Retina (tissue), 1 donor: ENCODE measurements around the gene FGFR2.
"Not testable (repeated sequence)": the region's sequence is repeated elsewhere in the genome, so short reads cannot be mapped to it uniquely, and the experiment has no call there.

Experiments
- DNase-seq: peaks from one replicate; pipeline ENCODE4 v3.0.0-alpha.2; 2016

FGFR2 gene

DNA sequence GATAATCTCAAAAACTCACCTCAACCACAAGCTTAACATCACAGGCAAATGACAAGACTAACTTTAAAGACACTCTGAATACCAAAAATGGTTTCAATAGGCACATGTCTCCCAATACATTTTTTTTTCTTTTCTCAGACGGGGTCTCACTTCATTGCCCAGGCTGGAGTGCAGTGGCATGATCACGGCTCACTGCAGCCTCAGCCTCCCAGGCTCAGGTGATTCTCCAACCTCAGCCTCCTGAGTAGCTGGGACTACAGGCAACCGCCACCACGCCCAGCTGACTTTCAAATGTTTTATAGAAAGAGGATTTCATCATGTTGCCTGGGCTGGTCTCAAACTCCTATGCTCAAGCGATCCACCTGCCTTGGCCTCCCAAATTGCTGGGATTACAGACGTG, 77.7 kb downstream of the FGFR2 start:
- not testable (repeated sequence) for DNase-seq

DNA sequence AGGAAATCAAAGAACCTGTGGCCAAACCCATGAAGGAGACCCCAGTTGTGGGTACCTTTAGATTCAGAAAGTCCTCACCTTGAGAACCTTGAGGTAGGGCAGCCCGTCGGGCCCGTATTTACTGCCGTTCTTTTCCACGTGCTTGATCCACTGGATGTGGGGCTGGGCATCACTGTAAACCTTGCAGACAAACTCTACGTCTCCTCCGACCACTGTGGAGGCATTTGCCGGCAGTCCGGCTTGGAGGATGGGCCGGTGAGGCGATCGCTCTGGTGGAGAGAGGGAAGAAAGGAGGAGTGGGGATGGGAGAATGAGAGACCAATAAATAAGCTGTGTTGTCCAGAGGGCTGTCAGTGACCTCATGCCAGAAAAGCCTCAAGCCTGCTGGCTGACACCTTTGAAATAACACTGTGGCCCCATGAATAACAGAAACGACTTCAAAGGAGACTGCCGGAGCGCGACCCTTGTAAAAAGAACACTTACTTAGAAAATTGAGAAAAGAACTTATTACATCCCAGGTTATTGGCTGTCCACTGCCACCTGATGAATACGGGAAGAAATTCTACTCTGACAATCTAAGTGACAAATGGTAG, 78.2 kb downstream of the FGFR2 start:
- DNase-seq, result no peak

DNA sequence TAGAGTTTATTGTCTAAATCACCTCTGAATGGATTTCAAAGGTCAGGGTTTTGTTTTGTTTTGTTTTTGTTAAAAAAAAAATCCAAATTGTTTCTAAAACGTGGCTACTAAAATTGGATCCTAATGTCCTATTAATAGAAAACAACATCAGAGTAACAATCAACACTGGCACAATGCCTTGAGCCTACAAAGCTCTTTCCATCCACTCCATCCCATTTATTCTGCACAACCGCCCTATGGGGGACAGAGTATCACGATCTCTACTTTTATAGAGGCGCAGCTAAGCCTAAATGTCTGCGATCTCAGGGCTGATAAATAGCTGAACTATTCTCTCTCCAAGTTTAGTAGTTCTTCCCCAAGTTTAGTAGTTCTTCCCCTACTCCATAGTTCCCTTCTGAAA, 78.8 kb downstream of the FGFR2 start:
- no peak for DNase-seq

DNA sequence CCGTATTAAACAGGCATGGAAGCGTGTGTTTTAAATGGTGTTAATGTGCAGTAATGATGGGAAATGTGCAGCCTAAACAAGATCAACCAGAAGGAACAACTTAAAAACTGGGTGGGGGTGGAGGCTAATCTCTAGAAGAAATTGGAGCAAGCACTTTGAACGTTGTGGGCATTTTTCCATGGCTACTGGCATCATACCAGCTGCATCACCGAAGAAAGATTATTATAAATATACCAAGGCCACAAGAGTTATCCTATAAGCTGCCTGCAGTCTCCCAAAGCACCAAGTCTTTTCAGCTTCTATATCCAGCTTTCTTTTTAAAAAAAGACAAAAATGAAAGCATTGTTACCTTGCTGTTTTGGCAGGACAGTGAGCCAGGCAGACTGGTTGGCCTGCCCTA, 79.9 kb downstream of the FGFR2 start:
- no peak for DNase-seq

DNA sequence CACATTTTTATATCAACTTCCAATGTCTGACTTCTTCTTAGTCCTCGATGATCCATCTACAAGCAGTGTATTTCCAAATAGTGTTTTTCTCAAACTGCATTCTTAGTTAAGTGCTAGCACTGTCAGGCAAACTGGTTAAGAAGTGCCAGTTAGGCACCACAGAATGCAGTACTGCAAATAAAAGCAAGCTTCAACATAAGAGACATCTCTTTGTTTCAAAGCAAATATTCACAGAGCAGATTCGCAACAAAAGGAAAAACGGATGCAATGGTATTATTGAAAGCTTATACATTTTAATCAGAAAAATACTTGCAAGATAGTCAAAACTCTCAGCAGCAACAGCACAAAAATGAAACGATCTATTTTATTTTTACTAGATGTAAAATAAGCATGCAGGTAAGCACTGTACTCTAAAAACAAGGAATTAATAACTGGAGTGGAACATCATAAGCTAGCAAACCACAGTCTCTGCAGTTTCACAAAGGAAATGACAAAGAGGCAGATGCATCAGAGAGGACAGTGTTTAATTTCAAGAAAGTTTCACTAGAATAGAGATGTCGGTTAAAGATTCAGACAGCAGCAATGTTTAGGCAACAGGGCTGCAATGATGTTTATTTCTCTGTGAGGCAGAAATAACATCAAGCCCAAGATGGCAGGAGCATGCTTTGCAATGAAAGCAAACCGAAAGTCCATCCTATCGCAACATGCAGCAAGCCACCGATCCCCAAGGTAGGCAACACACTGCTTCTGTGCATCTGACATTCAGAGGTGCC, 82.0 kb downstream of the FGFR2 start:
- no peak for DNase-seq

DNA sequence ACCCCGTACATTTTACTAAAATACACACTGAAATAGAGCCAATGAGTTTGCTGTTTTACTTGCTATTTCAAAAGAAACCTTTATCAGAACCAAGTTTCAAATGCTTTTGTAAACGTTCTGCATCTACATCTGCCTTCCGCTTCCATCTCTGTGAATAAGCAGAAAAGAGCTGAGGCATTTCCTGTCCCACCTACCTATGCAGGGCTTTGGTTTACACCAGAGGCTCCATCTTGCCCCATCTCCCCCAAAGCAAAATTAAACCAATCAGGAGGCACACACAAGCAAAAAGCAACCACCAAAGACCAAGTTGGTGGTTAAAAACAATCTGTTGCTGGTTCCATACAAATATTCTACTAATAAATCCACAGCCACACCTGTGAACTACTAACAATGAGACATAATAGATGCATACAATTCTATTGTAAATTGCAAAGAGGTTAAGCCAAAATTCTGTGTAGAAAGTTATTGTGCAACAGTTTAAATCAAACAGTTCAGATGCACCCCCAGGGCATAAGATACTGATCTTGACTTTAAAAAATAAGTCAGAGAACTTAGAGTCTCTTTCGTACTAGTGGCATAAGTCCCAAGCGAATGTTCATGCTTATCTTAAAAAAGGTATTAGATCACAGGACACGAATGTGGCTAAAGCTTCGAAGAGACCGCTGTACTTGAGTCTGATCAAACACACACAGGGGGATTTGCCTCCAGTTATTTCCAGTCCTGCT, 83.9 kb downstream of the FGFR2 start:
- DNase-seq, result no peak

DNA sequence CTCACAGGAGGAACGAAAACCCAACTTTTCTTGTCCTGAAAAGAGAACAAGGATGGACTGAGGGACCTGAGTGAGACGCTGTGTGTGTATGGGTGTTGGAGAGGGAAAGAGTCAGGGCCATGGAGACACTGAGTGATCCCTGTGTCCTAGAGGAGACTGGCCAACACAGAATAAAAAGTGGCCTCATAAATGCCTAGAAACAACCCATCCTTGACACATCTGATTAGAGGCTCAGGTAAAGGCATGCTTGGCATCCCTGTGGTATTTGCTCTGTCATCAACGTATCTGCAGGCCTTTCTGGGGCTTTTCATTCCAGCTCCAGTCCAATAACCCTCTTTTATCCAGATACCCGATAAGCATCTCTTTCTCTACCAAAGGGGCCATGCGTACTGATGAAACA, 86.3 kb downstream of the FGFR2 start:
- no peak for DNase-seq

DNA sequence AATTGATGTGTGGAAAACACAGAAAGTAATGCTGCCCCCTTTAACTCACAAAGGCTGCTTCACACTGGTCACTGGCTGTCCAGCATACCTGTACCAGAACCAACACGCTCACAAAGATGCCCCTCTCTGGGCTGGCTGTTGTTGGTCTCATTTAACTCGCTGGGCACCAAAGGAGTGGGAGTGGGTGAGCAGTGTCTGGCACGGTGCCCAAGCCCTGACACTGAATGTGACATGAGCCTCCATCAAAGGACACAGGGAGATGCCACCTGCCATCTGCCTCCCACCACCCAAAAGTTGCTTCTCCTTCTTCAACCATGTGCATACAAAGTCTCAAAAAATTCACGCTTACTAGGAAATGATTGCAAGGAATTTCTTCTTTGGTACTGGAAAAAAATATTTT, 86.8 kb downstream of the FGFR2 start:
- DNase-seq, result no peak

DNA sequence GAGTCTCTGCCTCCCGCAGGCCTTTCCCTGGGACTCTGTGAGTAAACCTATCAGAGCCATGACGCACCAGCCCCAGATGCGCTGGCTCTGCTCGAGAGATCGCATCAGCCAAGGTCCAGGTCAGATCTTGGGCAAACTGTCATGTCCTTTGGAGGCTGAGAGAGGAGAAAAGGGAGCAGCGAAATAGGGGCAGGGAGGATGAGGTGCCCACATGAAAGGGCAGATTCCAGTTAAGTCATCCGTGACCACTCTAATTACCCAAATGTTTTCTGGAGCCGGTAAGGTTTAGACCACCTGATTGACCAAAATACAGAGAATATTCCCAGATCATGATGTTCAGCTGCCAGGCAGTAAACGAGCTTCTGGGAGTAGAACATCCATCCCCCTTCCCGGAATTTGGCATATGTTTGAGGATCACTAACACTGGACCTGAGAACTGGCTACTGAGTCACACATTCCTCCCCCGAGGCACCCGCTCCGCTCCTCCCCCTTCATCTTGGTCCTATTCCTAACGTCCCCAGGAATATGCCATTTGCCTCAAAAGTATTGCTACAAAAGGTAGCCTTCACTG, 88.0 kb downstream of the FGFR2 start:
- peak; percentile 24 for DNase-seq

DNA sequence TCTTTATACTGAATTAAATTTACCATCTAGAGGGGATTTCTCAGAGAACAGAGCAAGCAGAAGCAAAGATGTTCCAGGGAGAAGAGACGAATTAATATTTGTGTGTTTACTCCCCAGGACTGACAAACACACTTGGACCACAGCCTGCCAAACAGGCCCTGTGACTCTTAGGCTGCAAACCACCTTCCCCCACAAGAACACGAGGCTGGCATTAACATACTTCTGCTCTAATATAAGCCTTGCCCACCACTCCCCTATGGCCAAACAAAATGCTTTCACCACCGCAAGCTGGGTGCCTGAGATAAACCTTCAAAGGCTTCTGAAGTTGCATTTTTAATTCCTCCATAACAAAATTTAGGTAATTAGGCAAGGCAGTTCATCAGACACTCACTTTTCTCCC, 88.4 kb downstream of the FGFR2 start:
- DNase-seq, result no peak

DNA sequence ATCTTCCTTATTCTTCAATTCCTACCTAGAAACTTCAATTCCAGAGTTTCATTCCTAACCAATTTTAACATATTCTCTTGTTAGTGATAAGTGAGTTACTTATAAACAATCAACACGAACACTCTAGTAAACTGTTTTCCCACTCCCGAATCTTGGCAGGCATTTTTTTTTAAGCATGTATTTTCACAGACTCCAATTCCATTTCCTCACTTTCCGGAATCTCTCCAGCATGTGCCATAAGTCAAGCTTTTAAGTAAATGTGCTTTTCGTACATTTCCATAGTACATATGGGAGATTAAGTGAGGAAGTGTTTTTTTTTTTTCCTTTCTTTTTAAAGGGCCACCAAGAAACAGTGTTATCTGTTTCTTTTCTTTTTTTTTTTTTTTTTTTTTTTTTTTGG, 89.1 kb downstream of the FGFR2 start:
- no peak for DNase-seq

DNA sequence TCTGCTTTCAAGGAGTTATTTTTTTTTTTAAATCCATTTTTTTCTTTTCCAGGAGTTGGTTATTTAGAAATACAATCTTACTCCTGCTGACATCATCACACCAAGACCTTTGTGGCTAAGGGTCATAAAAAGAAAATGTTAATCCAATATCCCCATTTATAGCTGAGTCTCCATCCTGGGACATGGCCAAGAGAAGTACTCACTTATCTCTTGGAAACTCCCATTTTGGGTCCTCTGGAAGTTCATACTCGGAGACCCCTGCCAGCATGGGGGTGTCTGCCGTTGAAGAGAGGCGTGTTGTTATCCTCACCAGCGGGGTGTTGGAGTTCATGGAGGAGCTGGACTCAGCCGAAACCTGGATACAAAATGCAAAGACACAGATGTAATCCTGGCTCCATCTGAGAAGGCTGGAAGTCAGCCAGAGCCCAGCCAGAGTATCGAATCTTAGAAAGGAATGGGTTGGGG, 94.6 kb downstream of the FGFR2 start:
- DNase-seq, result no peak

DNA sequence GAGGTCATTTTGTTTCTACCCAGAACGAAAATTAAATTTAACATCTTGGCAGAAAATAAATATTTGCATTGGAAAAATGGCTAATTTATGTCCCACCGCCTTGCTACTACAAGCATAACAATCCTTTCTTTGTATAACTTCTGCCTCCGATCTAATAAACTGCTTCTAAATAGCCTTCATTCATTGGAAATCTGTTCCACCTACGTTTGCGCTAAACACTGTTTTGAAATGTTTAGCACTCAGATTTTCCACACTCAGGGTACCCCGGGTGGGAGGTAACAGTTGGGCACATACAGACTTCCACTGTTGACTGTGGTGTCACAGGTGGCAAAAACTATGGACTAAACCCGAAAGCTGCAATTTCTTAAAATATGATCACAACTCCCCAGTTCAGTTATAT, 96.4 kb downstream of the FGFR2 start:
- DNase-seq, result no peak

DNA sequence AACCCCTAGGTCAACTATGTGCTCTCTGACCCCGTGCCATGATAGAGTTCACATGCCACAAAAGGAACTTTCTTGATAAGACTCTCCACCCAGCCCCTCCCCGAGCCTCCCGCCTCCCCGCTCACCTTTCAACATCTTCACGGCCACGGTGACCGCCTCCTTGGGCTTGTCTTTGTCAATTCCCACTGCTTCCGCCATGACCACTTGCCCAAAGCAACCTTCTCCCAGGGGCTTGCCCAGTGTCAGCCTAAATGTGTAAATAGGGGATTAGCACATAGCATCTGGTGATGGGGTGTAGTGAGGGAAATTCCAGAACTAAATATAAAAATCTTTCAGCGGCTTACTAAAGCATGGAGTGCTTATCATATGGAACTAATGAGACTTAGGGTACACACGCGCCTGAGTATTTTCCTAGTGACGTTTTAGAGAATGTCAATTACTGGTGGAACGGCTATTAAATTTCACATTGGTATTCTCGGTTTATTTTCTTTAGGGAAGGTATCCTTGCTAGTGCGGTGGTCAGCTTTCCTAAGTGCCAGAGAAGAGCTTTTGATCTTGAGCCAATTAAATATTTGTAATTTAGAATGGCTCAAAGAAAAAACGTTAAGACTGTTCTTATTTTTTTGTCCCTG, 97.4 kb downstream of the FGFR2 start:
- DNase-seq, result no peak

DNA sequence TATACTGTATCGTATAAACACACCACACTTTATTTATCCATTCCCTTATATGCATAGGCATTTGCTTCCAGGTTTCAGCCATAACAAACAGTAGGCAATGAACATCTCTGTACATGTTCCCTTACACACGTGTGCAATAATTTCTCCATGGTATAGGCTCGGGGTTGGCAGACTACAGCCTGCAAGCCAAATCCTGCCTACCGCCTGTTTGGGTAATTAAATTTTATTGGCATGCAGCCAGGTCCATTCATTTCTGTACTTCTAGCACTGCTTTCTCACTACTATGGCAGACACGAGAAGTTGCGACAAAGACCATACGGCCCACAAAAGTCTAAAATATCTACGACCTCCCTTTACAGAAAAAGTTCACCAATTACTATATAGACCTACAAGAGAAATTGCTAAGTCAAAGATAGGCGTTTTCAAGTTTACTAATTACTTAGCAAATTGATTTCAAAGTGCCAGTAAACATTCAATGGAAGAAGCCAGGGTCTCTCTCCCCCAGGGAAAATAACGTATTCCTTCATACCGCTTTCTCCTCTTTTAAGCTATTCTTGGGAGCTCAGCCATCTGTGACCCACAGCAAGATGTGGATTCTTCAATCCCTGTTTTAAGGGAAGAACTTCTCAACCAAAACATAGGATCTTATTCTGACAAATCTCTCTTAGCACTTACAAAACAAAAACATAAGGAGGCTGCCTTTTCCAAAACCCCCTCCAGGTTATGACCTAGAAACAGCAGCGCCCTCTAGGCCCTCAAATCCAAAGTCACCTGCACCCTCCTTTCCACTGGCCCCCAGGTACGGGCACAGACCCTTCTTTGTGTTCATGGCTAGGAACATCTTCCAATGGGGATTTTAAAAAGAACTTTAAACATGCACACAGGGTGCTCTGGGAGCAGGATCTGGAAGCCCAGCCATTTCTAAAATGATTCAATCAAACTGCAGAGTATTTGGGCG, 100.5 kb downstream of the FGFR2 start:
- no peak for DNase-seq

DNA sequence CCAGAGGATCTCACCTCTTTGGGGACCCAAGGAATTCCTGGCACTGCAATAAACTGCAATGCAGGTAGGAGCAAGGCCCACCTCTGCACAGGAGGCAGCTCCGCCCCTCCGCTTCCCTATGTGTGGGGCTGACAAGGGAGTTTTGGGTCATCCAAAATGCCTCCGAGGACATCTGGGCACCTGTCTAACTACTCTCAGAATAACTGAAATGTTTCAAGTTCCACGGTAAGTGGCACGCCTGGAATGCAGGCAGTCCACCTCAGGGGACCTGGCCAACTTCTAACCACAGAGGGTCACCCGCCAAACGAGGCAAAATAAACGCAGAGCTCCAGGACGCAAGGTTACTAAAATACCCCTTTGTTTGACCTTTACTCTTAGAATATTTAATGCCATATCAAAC, 102.5 kb downstream of the FGFR2 start:
- no peak for DNase-seq

DNA sequence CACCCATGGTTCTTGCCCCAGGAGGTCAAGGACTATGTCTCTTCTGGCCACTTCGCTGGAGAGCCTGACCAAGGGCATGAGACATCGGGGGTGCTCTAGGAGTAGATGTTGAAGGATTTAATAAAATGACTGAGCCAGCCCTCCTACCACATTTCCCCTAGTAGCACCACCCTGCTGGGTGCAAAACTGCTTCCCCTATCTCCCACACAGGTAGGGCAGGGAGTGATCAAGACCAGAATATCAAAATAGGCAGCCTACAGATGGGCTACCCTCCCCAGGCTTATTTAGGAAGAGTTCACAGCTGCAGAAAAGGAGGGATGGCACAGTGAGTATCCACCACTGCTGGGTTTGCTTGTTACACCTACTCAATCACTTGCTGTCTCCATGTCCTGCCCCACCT, 103.9 kb downstream of the FGFR2 start:
- no peak for DNase-seq

DNA sequence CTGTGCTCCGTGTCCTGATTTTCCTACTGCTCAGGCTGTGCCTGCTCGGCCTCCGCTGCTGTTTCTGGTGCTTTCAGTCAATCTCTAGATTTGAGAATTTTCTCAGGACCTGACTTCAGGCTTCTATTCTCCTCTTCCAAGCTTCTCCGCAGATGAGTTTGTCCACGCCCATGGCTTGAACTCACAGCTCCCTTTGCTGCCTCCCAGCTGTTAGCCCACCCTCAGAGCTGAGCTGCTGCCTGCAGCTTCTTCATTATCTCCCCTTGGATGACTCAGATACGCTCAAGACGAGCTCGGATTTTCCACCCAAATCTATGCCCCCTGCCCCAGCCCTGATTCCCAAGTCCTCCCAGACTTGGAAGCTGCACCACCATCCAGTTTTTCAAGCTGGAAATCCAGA, 104.7 kb downstream of the FGFR2 start:
- DNase-seq, result no peak

DNA sequence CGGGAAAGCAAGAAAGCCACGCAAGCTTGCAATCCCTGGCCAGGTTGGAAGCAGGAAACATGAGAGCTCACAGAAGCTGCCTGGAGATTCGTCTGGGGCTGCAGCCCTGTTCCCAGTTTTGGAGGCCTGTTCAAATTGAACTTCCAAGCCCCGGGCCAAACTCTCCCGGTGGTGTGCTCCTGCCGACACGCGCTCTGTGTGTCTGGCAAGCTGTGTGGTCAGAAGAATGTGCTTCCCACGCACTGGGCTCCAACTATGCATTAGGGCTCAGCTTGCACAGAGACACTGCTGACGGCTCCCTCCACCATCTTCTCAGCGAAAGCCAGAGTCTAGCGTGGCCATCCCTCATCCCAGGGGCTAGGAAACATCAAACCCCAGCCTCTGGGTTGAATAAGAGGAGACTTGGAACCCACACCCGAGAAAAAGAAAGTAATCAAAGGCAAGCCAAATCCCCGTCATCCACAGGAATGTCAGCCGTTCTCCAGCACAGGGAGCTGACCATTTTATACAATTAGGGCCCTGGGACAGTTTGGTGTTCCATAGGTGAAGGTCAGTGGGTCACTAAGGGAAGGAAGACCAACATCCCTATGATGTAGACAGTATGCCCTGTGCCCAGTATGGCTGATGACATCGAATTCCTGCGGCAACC, 107.2 kb downstream of the FGFR2 start:
- no peak for DNase-seq

DNA sequence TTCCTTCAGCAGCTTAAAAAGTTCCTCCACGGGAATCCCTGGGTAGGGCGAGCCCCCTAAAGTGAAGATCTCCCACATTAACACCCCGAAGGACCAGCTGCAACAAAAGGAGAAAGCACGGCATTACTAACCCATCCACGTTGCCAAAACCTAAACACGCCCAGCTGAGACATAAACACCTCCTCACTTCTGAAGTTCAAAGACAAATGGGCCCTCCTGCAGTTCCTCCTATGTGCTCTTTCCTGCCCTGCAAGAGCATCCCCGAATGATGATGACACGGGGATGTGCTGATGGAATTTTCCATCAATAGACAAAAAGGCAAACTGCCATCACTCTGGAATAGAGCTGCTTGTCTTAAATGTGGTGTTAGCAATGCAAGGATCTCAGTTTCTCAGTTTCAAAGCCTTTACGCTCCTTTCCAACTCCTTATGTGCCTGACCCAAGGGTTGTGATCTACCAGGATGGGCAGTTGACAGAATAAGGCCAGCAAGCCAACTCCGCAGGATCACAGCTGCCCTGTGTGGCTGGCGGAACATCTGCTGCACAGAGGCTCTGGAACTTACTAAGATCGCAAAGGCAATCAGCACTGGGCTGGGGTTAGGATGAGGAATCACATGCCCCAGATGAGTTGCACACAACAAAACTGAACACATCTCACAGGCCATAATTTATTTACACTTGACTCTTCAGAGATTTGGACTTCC, 112.7 kb downstream of the FGFR2 start:
- no peak for DNase-seq

DNA sequence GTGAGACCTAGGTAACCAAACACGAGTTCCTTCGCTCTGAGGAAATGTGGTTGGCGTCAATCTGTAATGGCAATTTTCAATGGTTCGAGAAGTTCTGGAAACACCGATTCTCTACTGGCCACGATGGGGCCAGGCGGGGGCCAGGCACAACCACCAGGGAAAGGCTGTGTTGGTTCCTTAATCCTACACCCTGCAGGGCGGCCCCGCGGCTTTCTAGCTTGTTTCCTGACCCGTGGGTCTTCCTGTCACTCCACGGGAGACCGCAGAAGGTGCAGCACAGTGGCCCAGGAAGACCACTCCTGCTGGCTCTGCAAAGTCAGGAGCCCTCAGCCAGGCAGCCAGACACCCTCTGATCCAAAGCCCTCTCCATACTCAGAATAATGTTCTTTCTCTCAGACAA, 113.4 kb downstream of the FGFR2 start:
- DNase-seq, result no peak
